T-helper 2 cell (primary cell): ENCODE results near the gene CD2.

Experiments
- DNase-seq, 5 experiments: peaks; one replicate each; pipeline versions ENCODE4 v3.0.0 to v3.0.0-alpha.2; 2012 to 2022

CD2 gene

DNA sequence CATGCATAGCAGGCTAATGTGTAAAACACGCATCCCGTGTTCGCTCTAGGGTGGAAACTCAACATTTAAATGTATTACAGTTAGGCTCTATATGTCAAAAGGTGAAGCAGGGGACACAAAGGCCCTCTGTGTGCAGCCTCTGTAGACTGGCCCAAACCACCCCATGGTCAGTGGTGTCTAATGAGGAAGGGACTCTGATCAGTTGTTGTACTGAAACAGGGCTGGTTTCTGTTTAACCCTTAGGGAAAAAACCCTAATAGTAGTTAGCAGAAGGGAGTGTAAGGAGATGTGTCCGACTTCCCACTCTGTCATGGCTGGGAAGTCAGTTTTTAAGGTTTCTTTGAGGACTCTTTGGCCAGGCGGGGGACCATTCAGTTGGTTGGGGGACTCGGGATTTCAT, 21.5 kb upstream of the CD2 start:
- DNase-seq, result no peak

DNA sequence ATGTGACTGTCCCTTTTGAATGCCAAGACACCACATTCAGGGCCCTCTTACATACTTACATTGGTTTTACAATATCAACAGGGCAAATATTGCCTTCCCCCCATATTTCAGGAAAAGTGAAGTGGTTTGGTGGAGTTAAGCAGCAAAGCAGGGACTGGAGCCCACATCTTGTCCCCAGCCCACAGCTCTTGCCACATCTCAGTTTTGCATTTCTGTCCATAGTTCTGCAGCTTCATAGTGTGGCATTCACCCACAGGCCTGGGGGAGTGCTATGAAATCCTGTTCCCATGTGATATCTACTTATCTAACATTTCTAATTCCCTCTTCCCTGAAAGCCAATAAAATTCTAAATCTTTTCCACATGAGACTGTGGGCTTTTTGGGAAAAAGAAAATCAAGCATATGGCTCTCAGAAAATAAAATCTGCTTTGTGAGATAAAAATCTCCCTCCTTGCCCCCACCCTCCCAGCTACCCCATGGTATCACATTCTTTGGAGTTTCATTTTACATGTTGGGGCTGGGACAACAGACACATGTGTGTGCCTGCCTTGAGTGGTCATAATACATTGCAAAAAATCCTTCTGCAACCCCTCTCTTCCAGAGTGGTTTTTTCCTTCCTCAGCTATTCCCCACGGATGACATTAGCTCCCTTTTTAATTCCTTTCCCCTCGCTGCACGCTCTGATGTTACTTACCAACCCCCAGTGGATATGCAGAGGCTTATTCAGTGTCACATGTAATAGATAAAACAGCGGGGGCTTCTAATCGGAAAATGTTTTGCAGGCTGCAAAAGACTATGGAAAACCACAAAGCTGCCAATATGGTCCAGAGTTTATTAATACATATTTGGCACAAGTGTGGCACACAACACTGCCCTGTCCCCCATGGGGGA, 20.5 kb upstream of the CD2 start:
- no peak for DNase-seq

DNA sequence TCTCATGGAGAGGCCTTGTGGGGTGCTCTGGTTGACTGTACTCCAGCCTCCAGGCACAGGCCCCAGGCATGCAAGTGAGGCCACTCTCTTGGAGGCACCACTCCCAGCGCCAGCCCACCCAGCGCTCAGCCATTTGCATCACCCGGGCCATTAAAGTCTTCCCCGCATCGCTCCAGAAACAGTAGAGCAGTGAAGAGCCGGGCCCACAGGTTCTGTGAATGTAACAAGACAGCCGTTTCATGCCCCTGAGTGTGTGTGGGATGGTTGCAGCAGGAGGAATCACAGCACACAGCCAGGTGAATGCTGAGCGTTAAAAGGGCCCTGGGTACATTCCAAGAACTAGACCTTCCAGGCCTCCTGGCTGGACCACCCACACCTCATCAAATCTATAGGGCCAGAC, 19.0 kb upstream of the CD2 start:
- no peak for DNase-seq

DNA sequence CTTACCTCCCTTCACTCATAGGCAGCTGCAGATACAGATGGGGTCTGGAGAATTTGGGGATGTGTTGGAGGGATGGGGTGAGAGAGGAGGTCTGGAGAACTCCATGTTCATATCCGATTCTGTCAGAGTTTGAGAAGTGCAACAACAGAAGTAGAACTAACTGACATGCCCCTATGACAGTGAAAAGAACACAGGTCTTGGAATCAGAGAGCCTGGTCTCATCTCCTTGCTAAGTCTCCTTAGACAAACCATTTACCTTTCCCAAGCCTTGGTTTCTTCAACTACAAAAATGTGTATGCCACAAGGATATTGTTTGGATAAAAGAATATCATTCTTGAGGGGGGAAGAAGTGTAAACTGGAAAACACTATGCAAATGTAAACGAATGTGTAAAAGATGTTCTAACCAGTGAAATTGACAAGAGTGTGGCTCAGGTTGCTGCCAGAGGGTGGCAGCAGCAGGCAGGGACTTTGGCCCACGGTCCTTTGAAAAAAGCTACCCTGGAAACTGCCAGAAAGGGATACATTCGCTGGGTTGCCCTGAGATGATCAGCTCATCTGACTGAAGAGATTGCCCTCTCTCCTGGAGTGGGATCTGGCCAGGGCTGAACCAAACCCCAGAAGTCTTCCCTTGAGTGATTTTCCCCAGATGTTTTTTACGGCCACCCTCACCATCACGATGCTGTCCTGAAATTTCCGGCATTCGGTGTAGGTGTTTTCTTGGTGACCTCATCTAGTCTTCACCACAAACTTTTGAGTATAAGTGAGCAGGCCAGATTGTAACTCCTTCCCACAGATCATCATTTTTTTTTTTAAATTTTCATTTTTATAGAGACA, 17.0 kb upstream of the CD2 start:
- peak; percentile 24 to 88 (median 62) for DNase-seq

DNA sequence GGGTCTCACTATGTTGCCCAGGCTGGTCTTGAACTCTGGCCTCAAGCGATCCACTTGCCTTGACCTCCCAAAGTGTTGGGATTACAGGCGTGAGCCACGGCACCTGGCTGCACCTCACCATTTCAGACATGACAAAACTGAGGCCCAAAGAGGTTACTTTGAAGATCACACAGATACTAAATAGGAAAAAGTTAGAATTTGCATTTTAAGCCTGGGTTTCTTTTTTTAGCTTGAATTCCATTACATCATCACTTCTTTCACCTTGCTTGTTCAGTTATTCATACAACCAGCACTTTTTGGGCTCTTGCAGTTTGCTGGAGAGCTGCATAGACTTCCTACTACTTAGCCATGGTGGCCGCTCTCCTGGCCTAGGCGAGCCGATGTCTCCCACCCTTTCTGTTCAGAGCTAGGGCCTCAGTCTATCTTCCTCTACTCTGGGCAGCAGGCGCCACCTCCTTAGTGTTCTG, 16.3 kb upstream of the CD2 start:
- DNase-seq, result peak in 2 of 5 experiments; percentile 27 to 76

DNA sequence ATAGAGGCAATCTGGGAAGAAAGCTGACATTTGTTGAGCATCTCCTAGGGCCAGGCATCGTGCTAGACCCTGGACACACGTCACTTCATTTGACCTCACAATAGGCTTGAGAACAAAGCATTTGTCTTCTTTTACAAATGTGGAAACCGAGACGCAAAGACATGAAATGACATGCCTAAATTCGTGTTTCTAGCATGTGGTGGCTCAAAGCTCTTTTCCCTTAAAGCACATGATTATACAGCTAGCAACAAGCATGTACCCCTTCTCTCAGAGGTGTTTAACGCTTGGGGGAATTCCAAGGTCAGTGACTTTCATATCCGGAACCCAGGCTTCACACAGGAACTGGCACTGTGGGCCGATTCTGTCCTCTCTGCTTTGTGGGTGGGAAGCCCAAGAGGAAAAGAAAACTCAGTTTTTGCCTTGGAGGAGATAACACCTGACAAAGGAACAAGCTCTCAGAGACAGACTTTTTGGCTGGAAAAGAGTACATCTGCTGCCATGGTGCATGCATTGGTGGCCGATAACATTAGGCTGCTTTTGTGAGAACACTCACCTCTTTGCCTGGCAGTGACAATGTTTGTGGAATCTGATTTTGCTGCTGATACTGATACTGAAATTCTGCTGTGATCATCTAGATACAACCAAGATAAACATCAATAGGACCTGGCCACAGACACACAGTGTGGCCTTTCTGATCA, 15.4 kb upstream of the CD2 start:
- peak in 4 of 5 experiments; percentile 43 to 90 (median 69) for DNase-seq

DNA sequence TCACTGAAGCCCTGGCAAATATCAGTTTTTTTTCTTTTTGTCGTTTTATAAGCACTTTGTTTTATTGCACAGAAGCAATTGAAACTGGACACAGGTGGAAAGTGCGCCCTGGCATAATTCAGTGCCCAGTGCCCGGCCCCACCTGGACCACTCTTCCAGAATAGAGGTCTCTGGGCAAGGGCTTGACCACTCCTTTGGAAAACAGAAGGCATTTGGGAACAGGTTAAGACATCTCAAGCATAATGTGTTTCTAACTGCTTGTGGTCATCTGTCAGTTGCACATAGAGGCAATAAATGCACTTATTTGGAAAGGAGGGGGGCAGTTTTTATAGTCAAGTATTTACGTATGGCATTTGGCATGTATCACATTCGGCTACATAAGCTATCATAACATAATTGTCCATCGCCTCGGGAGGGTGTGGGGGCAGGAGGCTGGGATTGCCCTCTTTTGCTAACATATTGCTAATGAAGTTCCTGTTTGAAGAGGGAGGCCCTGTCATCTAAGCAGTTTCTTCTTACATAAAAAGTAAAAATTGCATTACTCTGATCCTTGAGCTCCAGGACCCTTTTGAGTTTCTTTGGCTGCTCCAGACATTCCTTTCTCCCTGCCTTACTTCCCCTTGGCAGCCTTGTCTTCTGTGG, 14.7 kb upstream of the CD2 start:
- DNase-seq, result no peak

DNA sequence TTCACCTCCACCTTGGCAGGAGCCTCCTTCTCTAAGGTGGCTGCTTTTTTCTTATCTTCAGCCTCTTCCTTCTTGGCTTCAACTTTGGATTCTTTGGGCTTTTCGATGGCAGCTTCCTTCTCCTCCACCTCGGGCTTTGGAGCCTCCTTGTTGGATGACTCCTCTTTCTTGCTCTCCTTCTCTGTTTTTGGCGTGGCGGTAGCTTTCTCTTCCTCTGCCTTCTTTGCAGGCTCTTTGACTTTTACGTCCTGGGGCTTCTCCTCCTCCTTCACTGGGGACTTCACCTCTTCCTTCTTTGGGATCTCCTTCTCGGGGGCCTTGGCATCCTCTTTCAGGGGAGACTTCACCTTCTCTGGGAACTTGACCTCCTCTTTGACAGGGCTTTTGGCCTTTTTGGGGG, 13.9 kb upstream of the CD2 start:
- DNase-seq, result no peak

DNA sequence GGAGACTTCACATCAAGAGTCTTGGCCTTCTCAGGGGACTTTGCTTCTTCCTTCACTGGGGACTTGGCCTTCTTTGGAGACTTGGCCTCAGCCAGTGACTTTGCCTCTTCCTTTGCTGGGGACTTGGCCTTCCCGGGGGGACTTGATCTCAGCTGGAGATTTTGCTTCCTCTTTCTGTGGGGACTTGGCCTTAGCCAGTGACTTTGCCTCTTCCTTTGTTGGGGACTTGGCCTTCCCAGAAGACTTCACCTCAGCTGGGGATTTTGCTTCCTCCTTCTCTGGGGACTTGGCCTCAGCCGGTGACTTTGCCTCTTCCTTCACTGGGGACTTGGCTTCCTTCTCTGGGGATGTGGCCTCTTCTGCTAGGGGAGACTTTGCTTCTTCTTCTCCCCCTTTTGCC, 13.5 kb upstream of the CD2 start:
- DNase-seq, result no peak

DNA sequence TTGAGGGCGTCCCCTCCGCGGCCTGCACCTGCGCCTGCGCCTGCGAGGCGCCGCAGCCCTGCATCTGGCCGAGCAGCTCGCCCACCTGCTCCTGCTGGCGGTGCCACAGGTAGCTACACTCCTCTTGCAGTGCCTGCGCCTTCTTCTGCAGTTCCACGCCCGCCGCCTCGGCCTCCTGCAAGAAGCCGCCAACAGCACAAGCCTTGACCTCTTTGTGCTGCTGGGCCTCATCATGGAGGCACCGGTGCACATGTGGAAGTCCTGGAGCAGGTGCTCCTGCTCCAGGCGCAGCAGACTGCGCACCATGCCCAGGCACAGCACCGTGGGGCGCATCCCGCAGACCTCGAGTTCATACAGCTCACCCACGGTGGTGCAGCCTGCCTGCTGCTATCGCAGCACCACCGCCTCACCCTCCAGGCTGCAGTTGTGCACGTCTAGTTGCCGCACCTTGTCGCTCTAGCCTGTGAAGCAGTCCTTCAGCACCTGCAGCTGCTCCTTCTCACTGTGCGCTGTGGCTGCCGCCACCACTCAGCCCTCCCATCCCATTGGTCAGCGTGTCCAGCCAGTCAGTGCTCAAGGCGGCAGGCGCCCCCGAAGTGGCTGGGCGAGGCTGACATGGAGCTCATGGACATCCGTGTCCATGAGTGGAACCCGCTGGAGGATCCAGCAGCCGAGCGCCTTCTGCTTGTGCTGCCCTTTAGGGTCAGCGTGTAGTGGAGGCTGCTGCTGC, 12.2 kb upstream of the CD2 start:
- no peak for DNase-seq

DNA sequence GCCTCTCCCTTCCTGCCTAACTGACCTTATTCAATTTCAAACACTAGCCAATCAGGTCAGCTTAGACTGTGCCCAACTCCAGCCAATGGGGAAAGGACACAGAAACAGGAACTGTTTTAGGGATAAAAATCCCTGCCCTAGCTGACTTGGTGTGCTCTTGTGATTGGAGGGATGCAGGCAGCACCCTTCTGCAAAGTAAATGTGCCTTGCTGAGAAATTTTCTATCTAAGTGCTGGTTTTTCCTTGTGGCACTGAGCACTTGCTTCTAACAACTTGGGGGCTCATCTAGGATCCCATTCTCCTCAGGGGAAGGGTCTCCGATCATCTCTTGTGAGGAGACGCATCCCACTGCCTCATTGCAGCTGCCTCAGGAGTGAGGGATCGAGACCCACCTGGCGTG, 10.7 kb upstream of the CD2 start:
- DNase-seq, result peak in 1 of 5 experiments; percentile 46

DNA sequence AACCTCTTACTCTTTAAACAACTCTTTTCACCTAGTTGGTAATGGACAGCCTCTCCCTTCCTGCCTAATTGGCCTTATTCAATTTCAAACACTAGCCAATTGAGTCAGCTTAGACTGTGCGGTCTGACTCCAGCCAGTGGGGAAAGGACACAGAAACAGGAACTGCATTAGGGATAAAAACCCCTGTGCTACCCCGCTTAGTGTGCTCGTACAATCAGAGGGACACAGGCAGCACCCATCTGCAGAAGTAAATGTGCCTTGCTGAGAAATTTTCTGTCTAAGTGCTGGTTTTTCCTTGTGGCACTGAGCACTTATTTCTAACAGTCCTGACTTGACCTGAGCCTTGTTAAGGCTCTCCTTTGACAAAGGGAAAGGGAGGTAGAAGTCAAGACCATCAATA, 6.0 kb upstream of the CD2 start:
- no peak for DNase-seq

DNA sequence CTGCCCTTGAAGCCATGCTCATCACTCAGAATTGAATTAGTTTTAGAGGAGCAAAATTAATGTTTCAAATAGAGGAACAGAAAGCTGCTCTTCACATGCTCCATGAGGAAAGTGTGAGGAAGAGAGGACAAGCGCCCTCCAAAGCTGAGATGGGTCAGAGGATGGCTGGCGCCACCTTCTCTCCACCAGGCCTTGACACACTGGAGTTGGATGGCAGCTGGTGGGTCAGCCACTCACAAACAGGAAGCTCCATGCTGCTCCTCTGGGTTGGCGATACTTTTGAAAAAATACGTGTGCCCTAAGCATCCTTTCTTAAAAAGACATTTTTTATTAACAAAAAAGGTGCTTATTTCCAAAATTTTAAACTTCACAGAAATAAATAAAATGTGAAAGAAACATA, 3.1 kb upstream of the CD2 start:
- peak in 1 of 5 experiments; percentile 63 for DNase-seq

DNA sequence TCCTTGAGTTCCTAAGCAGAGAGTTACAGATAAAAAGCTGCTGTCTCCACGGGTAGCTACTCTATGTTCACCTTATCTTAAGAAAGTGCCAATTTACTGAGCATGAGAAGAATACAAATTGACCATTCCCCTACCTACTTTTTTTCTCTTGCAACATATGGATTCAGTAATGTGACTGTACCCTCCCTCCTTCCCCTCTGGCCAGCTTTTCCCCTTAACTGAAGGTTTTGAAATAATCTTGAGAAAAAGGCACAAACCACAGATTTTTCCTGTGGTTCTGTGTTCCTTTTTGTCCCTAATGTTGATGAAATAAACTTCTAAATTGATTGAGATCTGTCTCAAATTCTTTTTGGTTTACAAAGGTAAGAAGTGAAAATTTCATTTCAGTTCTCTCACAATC, 2.6 kb upstream of the CD2 start:
- no peak for DNase-seq

DNA sequence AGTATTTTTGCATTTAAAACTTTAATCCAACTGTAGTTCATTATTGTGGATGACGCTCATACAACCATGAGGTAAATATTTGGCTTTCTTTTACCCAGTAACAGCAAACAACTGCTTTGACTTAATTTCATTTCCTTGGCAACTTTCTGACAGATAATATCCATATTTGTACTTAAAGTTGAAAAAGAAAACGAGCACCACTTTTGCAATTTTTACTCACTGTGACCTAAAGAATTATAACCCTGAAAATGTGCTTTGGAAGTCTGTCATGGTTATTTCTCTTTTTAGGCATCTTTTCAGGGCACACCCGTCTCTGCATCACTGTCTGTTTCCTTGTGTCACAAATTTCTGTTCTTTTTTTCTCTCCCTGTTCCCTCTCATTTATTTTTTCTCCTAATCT, 918 bp upstream of the CD2 start:
- DNase-seq, result peak in 1 of 5 experiments; percentile 26

DNA sequence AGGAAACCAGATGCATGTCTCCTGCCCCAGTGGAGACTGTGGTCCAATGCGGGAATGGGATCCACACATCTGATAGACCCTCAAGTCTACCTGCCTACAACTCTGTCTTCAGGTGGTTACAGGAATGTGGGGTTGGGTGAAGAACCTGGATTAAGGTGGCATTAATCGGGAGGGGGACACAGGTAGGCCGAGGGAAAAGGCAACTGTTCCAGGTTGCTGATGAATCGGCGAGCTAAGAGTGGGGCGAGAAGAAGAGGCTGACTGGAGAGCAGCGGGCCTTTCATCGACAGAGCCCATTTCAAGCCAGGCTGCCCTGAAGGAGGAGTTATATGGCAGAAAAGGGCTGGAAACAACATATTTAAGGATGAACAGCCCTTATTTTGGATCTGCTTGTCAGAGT, 836 bp downstream of the CD2 start:
- peak in 1 of 5 experiments; percentile 45 for DNase-seq

DNA sequence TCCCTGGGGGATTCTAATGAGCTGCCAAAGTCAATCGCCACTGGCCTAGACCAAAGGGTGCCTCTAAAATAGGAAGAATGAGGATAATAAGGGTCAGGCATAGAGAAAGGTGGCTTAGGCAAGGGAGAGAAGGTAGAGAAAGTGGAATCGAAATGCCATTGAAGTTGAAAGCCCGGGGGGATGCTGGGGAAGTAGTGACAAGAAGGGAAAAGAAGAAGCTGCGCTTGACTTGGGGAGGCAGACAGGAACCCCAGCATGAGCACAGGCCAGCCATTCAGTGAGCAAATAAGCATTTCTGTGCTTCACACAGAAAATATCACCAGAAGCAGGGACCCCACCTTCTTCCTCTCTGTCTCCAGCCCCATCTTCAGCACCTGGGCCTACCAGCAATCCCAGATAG, 1.5 kb downstream of the CD2 start:
- peak in 1 of 5 experiments; percentile 43 for DNase-seq

DNA sequence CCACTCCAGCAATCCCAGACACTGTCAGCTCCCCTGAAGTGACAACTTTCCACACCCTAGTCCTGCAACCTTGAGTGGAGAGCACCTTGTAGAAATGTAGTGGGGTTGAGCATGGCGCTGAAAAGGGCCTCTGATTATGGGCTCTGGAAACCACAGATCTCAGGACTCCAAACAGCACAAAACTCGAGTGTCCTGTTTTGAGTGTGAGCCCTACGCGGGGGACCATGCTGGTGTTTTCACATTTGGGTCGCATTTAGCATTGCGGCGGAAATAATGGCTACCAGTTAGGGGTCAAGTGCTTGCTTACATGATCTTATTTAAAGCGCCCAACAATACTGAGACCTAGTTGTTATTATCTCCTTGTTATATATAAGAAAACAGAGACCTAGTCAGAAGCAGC, 1.9 kb downstream of the CD2 start:
- DNase-seq, result peak in 1 of 5 experiments; percentile 44

DNA sequence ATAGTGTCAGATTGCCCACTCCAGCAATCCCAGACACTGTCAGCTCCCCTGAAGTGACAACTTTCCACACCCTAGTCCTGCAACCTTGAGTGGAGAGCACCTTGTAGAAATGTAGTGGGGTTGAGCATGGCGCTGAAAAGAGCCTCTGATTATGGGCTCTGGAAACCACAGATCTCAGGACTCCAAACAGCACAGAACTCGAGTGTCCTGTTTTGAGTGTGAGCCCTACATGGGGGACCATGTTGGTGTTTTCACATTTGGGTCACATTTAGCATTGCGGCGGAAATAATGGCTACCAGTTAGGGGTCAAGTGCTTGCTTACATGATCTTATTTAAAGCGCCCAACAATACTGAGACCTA, 4.2 kb downstream of the CD2 start:
- peak in 1 of 5 experiments; percentile 46 for DNase-seq

DNA sequence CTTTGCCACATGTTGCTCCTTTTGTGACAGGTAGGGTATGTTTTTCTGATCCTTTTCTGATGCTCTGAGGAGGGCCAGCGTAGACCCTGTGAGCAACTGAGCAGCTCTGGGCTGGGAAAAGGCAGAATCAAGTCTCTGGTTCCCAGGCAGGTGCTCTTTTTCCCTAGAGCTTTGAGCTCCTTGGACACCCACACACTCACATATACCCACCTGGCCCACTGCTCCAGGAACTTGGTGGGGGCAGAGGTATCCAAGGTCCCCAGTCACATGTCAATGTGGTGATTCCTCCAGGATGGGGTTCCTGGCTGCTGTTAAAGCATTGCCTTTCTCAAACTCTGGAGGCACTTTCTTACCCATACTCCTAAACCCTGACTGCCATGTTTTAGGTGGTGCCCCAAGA, 5.4 kb downstream of the CD2 start:
- DNase-seq, result no peak

DNA sequence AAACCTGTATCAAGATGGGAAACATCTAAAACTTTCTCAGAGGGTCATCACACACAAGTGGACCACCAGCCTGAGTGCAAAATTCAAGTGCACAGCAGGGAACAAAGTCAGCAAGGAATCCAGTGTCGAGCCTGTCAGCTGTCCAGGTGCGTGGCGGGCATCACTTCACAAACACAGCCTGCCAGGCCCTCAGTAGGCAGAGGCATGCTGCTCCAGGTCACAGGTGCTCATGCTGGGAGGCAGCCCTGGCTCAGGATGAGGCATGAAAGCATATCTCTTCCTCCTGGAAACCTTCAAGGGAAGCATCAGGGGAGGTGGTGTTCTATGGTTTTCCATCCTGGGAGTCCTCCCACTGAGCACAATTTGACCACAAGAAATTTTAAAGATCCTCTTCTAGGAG, 6.3 kb downstream of the CD2 start:
- DNase-seq, result no peak
